HepG2 (cell line): Measurements from ENCODE around the gene TFEB. TPM values are rescaled to one million over a fixed set of nuclear protein-coding genes. Genes with fewer than 3 reads are reported as not detected.

ENCODE experiments used
- ATF5 ChIP-seq: sonication (generic); formaldehyde crosslinking; IDR thresholded peaks from 2 replicates; pipeline ENCODE4 v1.4.0; 2020; ENCODE audit warnings: mild to moderate bottlenecking, low read depth, missing genetic modification reagents
- DMAP1 ChIP-seq: IDR thresholded peaks from 2 replicates; pipeline ENCODE4 v1.6.1; 2016
- FOXA3 ChIP-seq: IDR thresholded peaks from 2 replicates; pipeline ENCODE4 v1.6.1; 2016; ENCODE audit warnings: missing genetic modification reagents, missing compliant biosample characterization
- FOXP1 ChIP-seq, 2 experiments: fragments of 450-650 bp in 1 of 2; IDR thresholded peaks; 2 replicates each; pipeline ENCODE4 v1.6.1; 2017 to 2018; ENCODE audit warnings: antibody characterized with exemption in 1 of 2
- KLF11 ChIP-seq: IDR thresholded peaks from 2 replicates; pipeline ENCODE4 v1.6.1; 2016; ENCODE audit warnings: missing compliant biosample characterization
- POLR2G ChIP-seq: fragments of 200-400 bp; formaldehyde crosslinking; IDR thresholded peaks from 2 replicates; pipeline ENCODE4 v1.6.1; 2018; ENCODE audit warnings: mild to moderate bottlenecking, low read depth, low read length, moderate library complexity
- TCF12 ChIP-seq, 2 experiments: fragments of 450-650 bp in 1 of 2; sonication (generic) in 1 of 2; formaldehyde crosslinking in 1 of 2; IDR thresholded peaks; 2 replicates each; pipeline versions ENCODE4 v1.6.1 to v1.8.0; 2017 to 2022; ENCODE audit warnings: antibody characterized with exemption in 1 of 2, mild to moderate bottlenecking in 1 of 2, missing genetic modification reagents in 1 of 2, moderate library complexity in 1 of 2
- ZNF678 ChIP-seq: sonication (generic); formaldehyde crosslinking; IDR thresholded peaks from 2 replicates; pipeline ENCODE4 v1.4.0; 2020; ENCODE audit warnings: mild to moderate bottlenecking, missing genetic modification reagents
- ZNF800 ChIP-seq: sonication (generic); formaldehyde crosslinking; IDR thresholded peaks from 2 replicates; pipeline ENCODE4 v1.4.0; 2020; ENCODE audit warnings: missing genetic modification reagents
- polyA plus RNA-seq, 8 experiments: library from polyadenylated mRNA; depleted of rRNA in 3 of 8; stranded (reverse) in 7 of 8; unstranded in 1 of 8; fragments of >200 nt; fragmentation: Illumina TruSeq in 4 of 8; extraction: Trizol in 4 of 8; gene quantifications; 2 replicates each; pipeline versions ENCODE4 v1.2.1 to v1.2.3, GENCODE V29; 2011 to 2016; ENCODE audit warnings: low read depth in 4 of 8, missing spikeins in 1 of 8, mixed read lengths in 1 of 8; ENCODE audit not compliant: insufficient read depth in 1 of 8
- total RNA-seq, 5 experiments: library from RNA; depleted of rRNA; stranded (reverse); fragments of >200 nt; fragmentation: Illumina TruSeq; extraction: Trizol; gene quantifications; 2 replicates each; pipeline ENCODE4 v1.2.3, GENCODE V29; 2016; ENCODE audit warnings: low read depth in 1 of 5
- TF ChIP-seq, protein P1 (sequence below): sonication (generic); formaldehyde crosslinking; IDR thresholded peaks from 2 replicates; pipeline ENCODE4 v1.9.0; 2021; ENCODE audit warnings: missing genetic modification reagents, mild to moderate bottlenecking, borderline replicate concordance

TFEB gene
- total and polyA plus RNA-seq, 2 of the 13 experiments (the other 11 are each of a cell fraction or from before 2014, with no cell fraction given) = 13.3 to 18.7 TPM

DNA sequence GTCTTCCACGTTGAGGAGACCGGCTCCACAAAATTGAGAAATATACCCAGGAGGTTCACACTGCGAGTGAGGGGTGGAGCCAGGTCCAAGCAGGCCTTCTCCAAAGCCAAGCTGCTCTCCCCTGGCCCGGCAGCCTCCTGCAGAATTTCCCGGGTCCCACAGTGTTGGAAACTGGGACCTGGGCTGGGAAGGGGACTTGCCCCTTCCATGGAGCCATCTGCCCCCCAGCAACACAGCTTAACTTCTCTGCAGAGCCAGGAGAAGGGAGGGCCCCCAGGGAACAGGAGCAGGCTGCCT is 61.8 kb downstream of the TFEB start (continued):
- TF ChIP-seq, protein P1, sequence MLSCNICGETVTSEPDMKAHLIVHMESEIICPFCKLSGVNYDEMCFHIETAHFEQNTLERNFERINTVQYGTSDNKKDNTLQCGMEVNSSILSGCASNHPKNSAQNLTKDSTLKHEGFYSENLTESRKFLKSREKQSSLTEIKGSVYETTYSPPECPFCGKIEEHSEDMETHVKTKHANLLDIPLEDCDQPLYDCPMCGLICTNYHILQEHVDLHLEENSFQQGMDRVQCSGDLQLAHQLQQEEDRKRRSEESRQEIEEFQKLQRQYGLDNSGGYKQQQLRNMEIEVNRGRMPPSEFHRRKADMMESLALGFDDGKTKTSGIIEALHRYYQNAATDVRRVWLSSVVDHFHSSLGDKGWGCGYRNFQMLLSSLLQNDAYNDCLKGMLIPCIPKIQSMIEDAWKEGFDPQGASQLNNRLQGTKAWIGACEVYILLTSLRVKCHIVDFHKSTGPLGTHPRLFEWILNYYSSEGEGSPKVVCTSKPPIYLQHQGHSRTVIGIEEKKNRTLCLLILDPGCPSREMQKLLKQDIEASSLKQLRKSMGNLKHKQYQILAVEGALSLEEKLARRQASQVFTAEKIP (CRISPR knock-in tag) = no peak
- TF ChIP-seq KLF11 (CRISPR knock-in tag) (no peak), FOXP1 (IDR thresholded peaks at IDR 0.05) (no peak), FOXP1 (CRISPR knock-in tag; IDR thresholded peaks at IDR 0.05) (no peak), FOXA3 (CRISPR knock-in tag) (no peak), DMAP1 (CRISPR knock-in tag) (no peak), ZNF678 (CRISPR knock-in tag) (no peak), ATF5 (CRISPR knock-in tag) (no peak), TCF12 (IDR thresholded peaks at IDR 0.05) (no peak), TCF12 (CRISPR knock-in tag; IDR thresholded peaks at IDR 0.05) (no peak), POLR2G (no peak), ZNF800 (CRISPR knock-in tag) (no peak)
- TF ChIP-seq, all 625 proteins: peak for 0
